K562 (cell line): ENCODE measurements around the gene OVOL2. TPM values are rescaled to one million over a fixed set of nuclear protein-coding genes. Genes with fewer than 3 reads are reported as not detected.

ENCODE experiments used
- ATAC-seq: fragments of 200-7000 bp; cut with Tn5 transposase; 3 replicates; pipeline ENCODE4 v1.9.1; 2020; ENCODE audit warnings: moderate library complexity
- BruUV-seq: library from RNA; stranded (reverse); fragments of 400-500 nt; replicated peaks from 2 replicates; lab custom pipeline; 2021; lab: Mats Ljungman, UMichigan
- CTCF ChIA-PET: fragments of 300-600 bp; formaldehyde crosslinking; extraction: SDS; loops from one replicate; lab custom pipeline; 2021; ENCODE audit warnings: low intra/inter-chr PET ratio; lab: Yijun Ruan, JAX
- POLR2A ChIA-PET: fragments of 300-600, 350-650 bp; sonication (Branson Sonifier 250); formaldehyde crosslinking; extraction: SDS; loops from one replicate; lab custom pipeline; 2021; ENCODE audit warnings: antibody characterized with exemption, inconsistent platforms; lab: Yijun Ruan, JAX
- DNase-seq, 4 experiments: peaks; one replicate each; pipeline versions ENCODE4 v3.0.0 to v3.0.0-alpha.2; 2011 to 2018; ENCODE audit warnings: low spot score in 3 of 4, mixed read lengths in 3 of 4; ENCODE audit errors: extremely low read depth in 1 of 4
- FAIRE-seq: peaks from 2 replicates; lab custom pipeline; 2011; peaks lifted over from hg19 to GRCh38; lab: Jason Lieb, UNC
- H2AFZ ChIP-seq: 2 replicates; pipeline ENCODE4 v1.6.0; 2011; ENCODE audit warnings: low read depth, low read length, control low read depth, inconsistent platforms
- H3K27ac ChIP-seq: fragments of 200-600 bp; 3 replicates; pipeline ENCODE4 v1.8.0; 2011; ENCODE audit warnings: low read depth, mild to moderate bottlenecking, control low read depth, inconsistent platforms, low read length, moderate library complexity, mixed read lengths; ENCODE audit errors: extremely low read depth
- H3K27me3 ChIP-seq, 2 experiments: fragments of 300-600 bp in 1 of 2; 2 replicates in 1 of 2; 3 replicates in 1 of 2; pipeline versions ENCODE4 v1.6.0 to v1.8.0; 2011; ENCODE audit warnings: inconsistent platforms in 2 of 2, low read length in 2 of 2, mild to moderate bottlenecking in 1 of 2, mixed read lengths in 1 of 2, moderate library complexity in 1 of 2; ENCODE audit not compliant: control insufficient read depth in 2 of 2, insufficient read depth in 2 of 2
- H3K36me3 ChIP-seq: fragments of 300-600 bp; 3 replicates; pipeline ENCODE4 v1.8.0; 2011; ENCODE audit warnings: mild to moderate bottlenecking, low read length, inconsistent platforms; ENCODE audit not compliant: control insufficient read depth, insufficient read depth
- H3K4me1 ChIP-seq, 2 experiments: fragments of 200-600 bp in 1 of 2; replicated peaks in 1 of 2; 2 replicates in 1 of 2; 3 replicates in 1 of 2; pipeline versions ENCODE4 v1.5.1 to v1.8.0; 2011; ENCODE audit warnings: inconsistent platforms in 2 of 2, low read length in 2 of 2, mild to moderate bottlenecking in 1 of 2, mixed read lengths in 1 of 2, moderate library complexity in 1 of 2; ENCODE audit not compliant: control insufficient read depth in 2 of 2, insufficient read depth in 2 of 2
- H3K4me2 ChIP-seq: 2 replicates; pipeline ENCODE4 v1.6.1; 2011; ENCODE audit warnings: low read length, control low read depth, inconsistent platforms, mixed read lengths; ENCODE audit not compliant: insufficient read depth
- H3K4me3 ChIP-seq: fragments of 200-600 bp; sonication (generic), shearing (Covaris generic); 2 replicates; pipeline ENCODE4 v1.5.1; 2016; ENCODE audit warnings: control low read depth, inconsistent platforms
- H3K79me2 ChIP-seq: fragments of 200-600 bp; 3 replicates; pipeline ENCODE4 v1.8.0; 2011; ENCODE audit warnings: low read length, inconsistent platforms; ENCODE audit not compliant: control insufficient read depth, insufficient read depth
- H3K9ac ChIP-seq, 2 experiments: 2 replicates each; pipeline versions ENCODE4 v1.6.0 to v1.6.1; 2011; ENCODE audit warnings: low read depth in 2 of 2, low read length in 2 of 2, control low read depth in 1 of 2, inconsistent platforms in 1 of 2, mild to moderate bottlenecking in 1 of 2, mixed read lengths in 1 of 2; ENCODE audit not compliant: insufficient read depth in 1 of 2
- H3K9me1 ChIP-seq: one replicate; pipeline ENCODE4 v1.6.0; 2011; ENCODE audit warnings: inconsistent platforms, mild to moderate bottlenecking, low read length, moderate library complexity; ENCODE audit not compliant: control insufficient read depth, insufficient read depth
- H3K9me3 ChIP-seq: replicated peaks from 2 replicates; pipeline ENCODE4 v1.5.1; 2011; ENCODE audit warnings: low read depth, low read length, inconsistent platforms; ENCODE audit not compliant: control insufficient read depth, insufficient read depth
- H4K20me1 ChIP-seq: replicated peaks from 2 replicates; pipeline ENCODE4 v1.6.1; 2011; ENCODE audit warnings: low read length, inconsistent platforms, mixed read lengths; ENCODE audit not compliant: control insufficient read depth, insufficient read depth
- CBFA2T2 ChIP-seq: fragments of 450-650 bp; conservative IDR thresholded peaks from 2 replicates; pipeline ENCODE4 v1.6.1; 2017; ENCODE audit warnings: mild to moderate bottlenecking
- POLR3A ChIP-seq: IDR thresholded peaks from 2 replicates; pipeline ENCODE4 v1.6.1; 2011; ENCODE audit warnings: borderline replicate concordance, mild to moderate bottlenecking, moderate library complexity; ENCODE audit not compliant: insufficient read length, insufficient read depth; ENCODE audit errors: extremely low read depth
- TSC22D4 ChIP-seq: fragments of 450-650 bp; IDR thresholded peaks from 2 replicates; pipeline ENCODE4 v1.6.1; 2016; ENCODE audit warnings: missing genetic modification characterization, missing biosample characterization, control low read depth
- ZFX ChIP-seq: sonication (generic); formaldehyde crosslinking; IDR thresholded peaks from 2 replicates; pipeline ENCODE4 v1.8.0; 2022; ENCODE audit warnings: mild to moderate bottlenecking, missing genetic modification reagents, moderate library complexity
- ZNF174 ChIP-seq: fragments of 250-450 bp; sonication (Bioruptor Pico); IDR thresholded peaks from 2 replicates; pipeline ENCODE4 v1.4.0; 2020; ENCODE audit warnings: mild to moderate bottlenecking
- WGBS: fragments of 100-300 bp; shearing (Covaris generic); methylation state at CpG from one replicate; pipeline ENCODE4 v1.1.6; 2016; ENCODE audit warnings: low coverage, mixed read lengths; ENCODE audit not compliant: insufficient coverage; ENCODE audit errors: missing lambda C conversion rate; 5-methylcytosine and 5-hydroxymethylcytosine counted together
- in situ Hi-C: fragments of 300-500 bp; cut with MboI; formaldehyde crosslinking; loops from 4 replicates; pipeline ENCODE4 v1.15.0; 2018; ENCODE audit warnings: inconsistent platforms, mixed read lengths
- intact Hi-C: fragments of 100-400 bp; cut with micrococcal nuclease; formaldehyde crosslinking; loops from 2 replicates; pipeline ENCODE4 v1.14.2; 2022
- polyA plus RNA-seq, 8 experiments: library from polyadenylated mRNA; depleted of rRNA in 4 of 8; stranded (reverse) in 5 of 8; unstranded in 3 of 8; fragments of >200 nt; fragmentation: Nextera tagmentation in 2 of 8; fragmentation: Illumina TruSeq in 1 of 8; extraction: Ambion mirVana in 2 of 8; extraction: Trizol in 1 of 8; gene quantifications; 2 replicates each; pipeline versions ENCODE4 v1.2.1 to v1.2.3, GENCODE V29; 2011 to 2014; ENCODE audit warnings: inconsistent platforms in 1 of 8, missing spikeins in 1 of 8
- total RNA-seq, 7 experiments: library from RNA; depleted of rRNA in 6 of 7; stranded (reverse); fragments of >200 nt in 6 of 7; fragmentation: Illumina TruSeq in 2 of 7; extraction: Trizol in 2 of 7; gene quantifications; 2 replicates each; pipeline versions ENCODE4 v1.2.1 to v1.2.3, GENCODE V29; 2011 to 2021; ENCODE audit warnings: low replicate concordance in 1 of 7
- TF ChIP-seq, protein P1 (sequence below): fragments of 250-450 bp; sonication (Bioruptor Pico); IDR thresholded peaks from 2 replicates; pipeline ENCODE4 v1.8.0; 2021; ENCODE audit warnings: moderate library complexity, mild to moderate bottlenecking, inconsistent platforms
- TF ChIP-seq, protein P2 (sequence below): fragments of 250-450 bp; sonication (Bioruptor Pico); IDR thresholded peaks from 2 replicates; pipeline ENCODE4 v1.8.0; 2022; ENCODE audit warnings: inconsistent platforms

The OVOL2 gene
- total and polyA plus RNA-seq, 9 of the 15 experiments (the other 6 are each of a cell fraction or from before 2014, with no cell fraction given), result not detected

DNA sequence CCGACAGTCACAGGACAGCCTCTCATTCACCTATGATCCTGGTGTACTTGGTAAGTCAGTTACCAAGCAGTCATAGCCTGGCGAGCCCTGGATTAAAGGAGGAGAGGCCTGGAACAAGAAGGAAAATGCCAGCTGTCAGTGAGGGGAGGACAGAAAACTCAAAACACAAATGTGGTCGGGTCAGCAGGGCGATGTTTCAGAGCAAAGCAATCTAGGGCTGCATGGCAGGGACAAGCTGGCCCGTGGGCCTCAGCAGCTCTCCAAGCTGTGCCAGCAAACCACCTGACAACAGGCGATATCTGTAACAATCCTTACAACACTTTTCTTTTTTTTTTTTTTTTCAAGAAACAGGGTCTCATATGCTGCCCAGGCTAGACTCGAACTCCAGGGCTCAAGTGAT, 48.6 kb downstream of the OVOL2 start:
- CTCF ChIA-PET, result no interaction called here
- no peak for DNase-seq
- H3K27ac ChIP-seq, result no peak overlapping the region
- H3K9me3 ChIP-seq, result no peaks in the 10 kb centered on the region
- no peak overlapping the region for H3K4me2 ChIP-seq
- H3K4me1 ChIP-seq, result peaks cover 0 to 9% of the 10 kb centered on the region in 2 experiments; a peak in 2 of 5 replicates
- no peaks in the 10 kb centered on the region for H3K9me1 ChIP-seq
- H3K9ac ChIP-seq, result no peak overlapping the region
- no peak for FAIRE-seq
- H3K27me3 ChIP-seq, result no peaks in the 10 kb centered on the region
- H2AFZ ChIP-seq, result no peak overlapping the region
- TF ChIP-seq ZFX (CRISPR knock-in tag) (no peak), ZNF174 (CRISPR knock-in tag) (no peak), CBFA2T2 (no peak), POLR3A (no peak), TSC22D4 (tag) (no peak)
- TF ChIP-seq, protein P1, sequence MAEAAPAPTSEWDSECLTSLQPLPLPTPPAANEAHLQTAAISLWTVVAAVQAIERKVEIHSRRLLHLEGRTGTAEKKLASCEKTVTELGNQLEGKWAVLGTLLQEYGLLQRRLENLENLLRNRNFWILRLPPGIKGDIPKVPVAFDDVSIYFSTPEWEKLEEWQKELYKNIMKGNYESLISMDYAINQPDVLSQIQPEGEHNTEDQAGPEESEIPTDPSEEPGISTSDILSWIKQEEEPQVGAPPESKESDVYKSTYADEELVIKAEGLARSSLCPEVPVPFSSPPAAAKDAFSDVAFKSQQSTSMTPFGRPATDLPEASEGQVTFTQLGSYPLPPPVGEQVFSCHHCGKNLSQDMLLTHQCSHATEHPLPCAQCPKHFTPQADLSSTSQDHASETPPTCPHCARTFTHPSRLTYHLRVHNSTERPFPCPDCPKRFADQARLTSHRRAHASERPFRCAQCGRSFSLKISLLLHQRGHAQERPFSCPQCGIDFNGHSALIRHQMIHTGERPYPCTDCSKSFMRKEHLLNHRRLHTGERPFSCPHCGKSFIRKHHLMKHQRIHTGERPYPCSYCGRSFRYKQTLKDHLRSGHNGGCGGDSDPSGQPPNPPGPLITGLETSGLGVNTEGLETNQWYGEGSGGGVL (CRISPR knock-in tag), result no peak
- TF ChIP-seq, protein P2, sequence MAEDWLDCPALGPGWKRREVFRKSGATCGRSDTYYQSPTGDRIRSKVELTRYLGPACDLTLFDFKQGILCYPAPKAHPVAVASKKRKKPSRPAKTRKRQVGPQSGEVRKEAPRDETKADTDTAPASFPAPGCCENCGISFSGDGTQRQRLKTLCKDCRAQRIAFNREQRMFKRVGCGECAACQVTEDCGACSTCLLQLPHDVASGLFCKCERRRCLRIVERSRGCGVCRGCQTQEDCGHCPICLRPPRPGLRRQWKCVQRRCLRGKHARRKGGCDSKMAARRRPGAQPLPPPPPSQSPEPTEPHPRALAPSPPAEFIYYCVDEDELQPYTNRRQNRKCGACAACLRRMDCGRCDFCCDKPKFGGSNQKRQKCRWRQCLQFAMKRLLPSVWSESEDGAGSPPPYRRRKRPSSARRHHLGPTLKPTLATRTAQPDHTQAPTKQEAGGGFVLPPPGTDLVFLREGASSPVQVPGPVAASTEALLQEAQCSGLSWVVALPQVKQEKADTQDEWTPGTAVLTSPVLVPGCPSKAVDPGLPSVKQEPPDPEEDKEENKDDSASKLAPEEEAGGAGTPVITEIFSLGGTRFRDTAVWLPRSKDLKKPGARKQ (CRISPR knock-in tag), result no peak
- in situ Hi-C loops, result no loop called here
- POLR2A ChIA-PET, result no interaction called here
- no peak for ATAC-seq
- WGBS, result 52% methylated on average over 7 of the region's 7 CpGs
- BruUV-seq, result no TSS peak
- intact Hi-C loops, result no loop called here
- H3K36me3 ChIP-seq, result no peaks in the 10 kb centered on the region
- H4K20me1 ChIP-seq, result no peaks in the 10 kb centered on the region
- no peaks in the 10 kb centered on the region for H3K79me2 ChIP-seq
- H3K4me3 ChIP-seq, result no peak overlapping the region
